ENCODE results near the gene DUOX2.
A peak's percentile ranks its signal among the peaks of the same experiment; 100 is the strongest.

DUOX2 gene

DNA sequence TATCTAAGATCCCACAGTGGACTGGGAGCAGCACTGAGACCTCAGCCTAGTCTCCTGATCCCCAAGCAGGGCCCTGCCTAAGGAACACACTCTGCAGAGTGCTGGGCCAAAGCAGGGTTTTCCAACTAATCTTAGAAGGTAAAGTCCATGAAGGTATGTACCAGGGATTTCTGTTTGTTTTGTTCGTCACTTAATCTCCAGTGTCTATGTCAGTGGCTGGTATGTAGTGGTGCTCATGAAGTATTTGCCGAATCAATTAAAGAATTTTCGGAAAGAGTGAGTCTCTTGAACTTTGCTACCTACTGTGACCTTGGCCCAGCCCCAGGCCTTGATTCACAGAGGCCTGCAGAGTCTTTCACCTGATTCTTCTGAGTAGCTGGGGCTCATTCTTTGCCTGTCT, 17.5 kb upstream of the DUOX2 start:
- peaks cover 25% of the 10 kb centered on the region for H3K4me1 Mint-ChIP-seq
- H3K27ac Mint-ChIP-seq = no peak overlapping the region
- no peaks in the 10 kb centered on the region for H3K9me3 Mint-ChIP-seq
- H3K4me3 Mint-ChIP-seq = no peak overlapping the region
- H3K36me3 Mint-ChIP-seq = no peaks in the 10 kb centered on the region
- peaks cover 50% of the 10 kb centered on the region for H3K27me3 Mint-ChIP-seq

DNA sequence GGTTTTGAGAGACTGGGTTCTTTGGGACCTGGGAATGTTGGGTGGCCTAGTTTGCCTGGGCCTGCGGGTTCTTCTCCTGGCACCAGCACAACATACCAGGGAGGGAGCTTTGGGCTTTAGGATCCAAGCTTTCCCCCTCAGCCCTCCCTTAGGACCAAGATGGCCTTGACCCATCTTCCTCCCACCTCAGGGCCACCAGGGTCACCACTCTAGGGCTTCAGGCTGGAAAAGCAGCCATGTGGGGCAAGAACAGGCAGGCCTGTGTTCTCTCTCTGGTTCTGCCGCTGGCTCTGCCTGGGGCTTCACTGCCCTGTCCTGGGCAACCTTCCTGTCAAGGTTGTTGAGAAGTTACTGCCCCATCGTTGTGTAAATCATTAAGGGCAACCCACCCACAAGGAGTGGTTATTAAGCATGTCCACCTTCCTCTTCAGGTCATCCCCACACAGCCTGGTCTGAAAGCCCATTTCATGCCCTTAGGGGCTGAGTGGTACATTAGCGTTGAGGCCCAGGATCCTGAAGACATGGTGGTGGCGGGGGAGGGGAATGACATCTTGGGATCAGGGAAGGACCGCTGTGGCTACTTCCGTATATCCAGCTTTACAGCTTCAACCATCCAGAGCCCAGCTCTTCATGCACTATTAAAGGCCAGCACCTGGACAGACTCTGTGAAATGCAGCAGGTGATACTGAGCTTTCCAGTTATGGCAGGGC, 16.5 kb upstream of the DUOX2 start:
- Mint-ChIP-seq H3K4me3 (peak overlapping the region; percentile 63), H3K4me1 (peaks cover 19% of the 10 kb centered on the region), H3K9me3 (no peaks in the 10 kb centered on the region), H3K36me3 (no peaks in the 10 kb centered on the region), H3K27me3 (peaks cover 53% of the 10 kb centered on the region), H3K27ac (no peak overlapping the region)

DNA sequence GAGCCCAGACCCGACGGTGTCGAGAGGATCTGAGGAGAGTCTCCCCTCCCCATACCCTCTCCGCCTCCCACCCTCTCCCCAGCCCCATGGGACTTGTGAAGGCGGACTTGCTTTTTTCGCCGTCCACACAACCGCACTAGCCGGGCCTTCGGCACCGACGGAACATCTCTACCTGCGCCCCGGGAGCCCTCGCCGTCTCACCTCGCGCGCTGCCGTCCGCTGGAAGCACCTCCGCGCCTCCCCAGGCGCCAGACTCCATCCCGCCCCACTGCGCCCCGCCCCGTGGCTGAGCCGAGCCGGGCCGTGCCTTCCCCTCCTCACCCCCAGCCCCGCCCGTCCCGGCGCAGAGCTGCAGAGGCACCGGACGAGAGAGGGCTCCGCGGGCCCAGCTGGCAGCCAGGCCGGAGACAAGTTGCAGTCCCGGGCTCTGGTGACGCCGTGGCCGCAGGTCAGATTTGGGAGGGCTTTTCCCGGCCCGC, 15.7 kb upstream of the DUOX2 start, which contains the start of the genes DUOX1 and DUOXA1:
Gene DUOX1 (plus strand): TSS at position 344 of the 479 bp plus-strand sequence. CDS start 1,973 bp downstream, outside the sequence.
Gene DUOXA1 (minus strand): TSS at position 229 of the 479 bp plus-strand sequence. CDS start 6,865 bp downstream, outside the sequence.
- H3K4me1 Mint-ChIP-seq = peaks cover 16% of the 10 kb centered on the region
- H3K27ac Mint-ChIP-seq = no peak within 1 kb of the TSS
- H3K9me3 Mint-ChIP-seq = no peaks in the 10 kb centered on the region
- H3K27me3 Mint-ChIP-seq = peaks cover 57% of the 10 kb centered on the region
- H3K4me3 Mint-ChIP-seq = peak within 1 kb of the TSS; percentile 63
- H3K36me3 Mint-ChIP-seq = no peaks in the 10 kb centered on the region

DNA sequence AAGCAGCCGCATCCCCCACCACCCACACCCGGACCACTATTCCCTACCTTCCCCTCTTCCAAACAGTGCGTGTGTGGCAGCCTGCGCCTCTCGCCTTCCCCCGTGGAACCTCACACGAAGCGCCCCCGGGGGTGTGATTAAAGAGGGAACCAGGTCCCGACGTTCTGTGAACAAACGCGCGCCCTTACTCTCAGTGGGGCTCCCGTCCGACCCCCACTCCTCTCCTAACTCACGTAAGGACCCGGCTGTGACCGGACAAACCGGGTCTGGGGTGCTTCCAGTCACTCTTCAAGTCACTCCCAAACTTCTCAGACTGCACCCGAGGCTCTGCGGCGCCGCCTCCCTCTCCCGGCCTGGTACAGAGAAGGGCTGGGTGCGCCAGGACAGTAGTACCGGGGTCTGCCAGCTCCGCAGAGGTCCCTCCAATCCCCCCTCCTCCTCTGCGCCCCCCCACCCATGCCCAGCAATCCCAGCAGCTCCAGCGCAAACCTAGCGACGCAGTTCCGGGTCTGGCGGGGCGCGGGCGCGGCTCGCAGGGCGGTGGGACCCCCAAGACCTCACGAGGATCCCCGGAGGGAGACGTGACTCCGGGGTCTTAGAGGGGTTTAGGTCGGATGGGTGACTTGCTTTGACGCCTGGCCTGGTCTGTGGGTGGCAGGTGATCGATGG, 15.1 kb upstream of the DUOX2 start:
- Mint-ChIP-seq H3K4me3 (peak overlapping the region; percentile 20), H3K9me3 (no peaks in the 10 kb centered on the region), H3K27ac (no peak overlapping the region), H3K36me3 (no peaks in the 10 kb centered on the region), H3K4me1 (peaks cover 10% of the 10 kb centered on the region), H3K27me3 (peaks cover 53% of the 10 kb centered on the region)

DNA sequence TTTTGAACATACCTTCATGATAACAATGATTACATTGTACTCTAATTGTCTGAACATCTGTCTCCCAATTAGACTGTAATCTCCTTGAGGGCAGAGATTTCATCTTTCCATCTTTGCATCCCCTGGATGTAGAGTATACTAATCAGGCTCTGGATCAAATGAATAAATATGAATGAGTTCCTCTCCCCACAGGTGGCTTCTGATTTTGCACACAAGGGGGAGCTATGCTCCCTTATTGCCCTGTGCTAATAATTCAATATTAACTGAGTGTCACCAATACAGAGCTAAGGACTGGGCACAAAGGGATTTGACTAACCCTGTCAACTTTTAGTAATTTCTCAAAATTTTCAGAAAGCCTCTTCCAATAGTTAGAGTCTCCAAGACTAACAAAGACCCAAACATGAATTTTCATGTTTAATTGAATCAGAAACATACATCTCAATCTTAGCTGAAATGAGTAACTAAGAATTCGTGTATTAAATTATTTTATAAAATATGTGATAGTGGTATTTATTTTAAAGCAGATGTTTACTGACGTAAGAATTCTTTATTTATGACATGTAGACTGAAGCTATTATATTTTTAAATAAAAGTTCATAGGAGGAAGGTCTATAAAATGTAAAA, 12.7 kb upstream of the DUOX2 start:
- no peaks in the 10 kb centered on the region for H3K36me3 Mint-ChIP-seq
- H3K9me3 Mint-ChIP-seq = no peaks in the 10 kb centered on the region
- peaks cover 49% of the 10 kb centered on the region for H3K27me3 Mint-ChIP-seq
- H3K4me1 Mint-ChIP-seq = peaks cover 10% of the 10 kb centered on the region
- no peak overlapping the region for H3K27ac Mint-ChIP-seq
- H3K4me3 Mint-ChIP-seq = no peak overlapping the region

DNA sequence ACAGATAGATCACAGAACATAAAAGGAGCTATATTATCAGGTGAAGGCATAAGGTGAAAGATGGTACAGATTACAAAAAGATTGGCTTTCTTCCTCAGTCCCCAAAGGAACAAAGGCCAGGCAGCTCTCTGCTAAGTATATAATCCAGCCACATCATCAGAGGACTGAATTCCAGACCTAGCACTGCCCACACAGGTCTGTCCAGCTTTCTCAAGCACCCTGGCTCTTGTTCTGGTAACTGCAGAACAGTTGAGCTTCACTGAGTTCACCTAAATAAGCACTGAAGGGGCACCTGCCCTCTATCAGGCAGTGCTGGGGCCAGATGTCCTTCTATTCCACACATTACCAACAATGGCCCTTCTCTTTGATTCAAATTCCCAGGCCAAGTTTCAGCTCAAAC, 9.4 kb upstream of the DUOX2 start:
- H3K27ac Mint-ChIP-seq = no peak overlapping the region
- H3K36me3 Mint-ChIP-seq = no peaks in the 10 kb centered on the region
- peaks cover 41% of the 10 kb centered on the region for H3K27me3 Mint-ChIP-seq
- H3K9me3 Mint-ChIP-seq = no peaks in the 10 kb centered on the region
- peaks cover 2% of the 10 kb centered on the region for H3K4me1 Mint-ChIP-seq
- H3K4me3 Mint-ChIP-seq = no peak overlapping the region

DNA sequence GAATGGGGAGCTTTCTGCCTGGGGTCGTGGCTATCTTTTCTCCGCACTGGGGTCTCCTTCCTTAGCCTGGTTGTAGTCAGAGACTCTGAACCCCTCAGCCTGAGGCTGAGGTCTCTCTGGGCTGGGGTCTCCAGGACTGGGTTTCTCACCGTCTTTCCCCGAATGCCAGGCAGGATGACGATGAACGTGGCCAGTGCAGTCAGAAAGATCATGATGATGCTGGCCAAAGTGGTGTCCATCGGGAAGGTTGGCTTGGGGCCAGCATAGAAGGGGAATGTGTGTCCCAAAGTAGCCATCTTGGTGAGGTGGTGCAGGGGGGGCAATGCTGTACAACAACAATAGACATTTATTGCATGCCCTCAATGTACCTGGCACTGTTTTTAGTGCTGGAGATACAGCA, 8.7 kb upstream of the DUOX2 start:
- Mint-ChIP-seq H3K27ac (no peak overlapping the region), H3K36me3 (no peaks in the 10 kb centered on the region), H3K27me3 (peaks cover 36% of the 10 kb centered on the region)

DNA sequence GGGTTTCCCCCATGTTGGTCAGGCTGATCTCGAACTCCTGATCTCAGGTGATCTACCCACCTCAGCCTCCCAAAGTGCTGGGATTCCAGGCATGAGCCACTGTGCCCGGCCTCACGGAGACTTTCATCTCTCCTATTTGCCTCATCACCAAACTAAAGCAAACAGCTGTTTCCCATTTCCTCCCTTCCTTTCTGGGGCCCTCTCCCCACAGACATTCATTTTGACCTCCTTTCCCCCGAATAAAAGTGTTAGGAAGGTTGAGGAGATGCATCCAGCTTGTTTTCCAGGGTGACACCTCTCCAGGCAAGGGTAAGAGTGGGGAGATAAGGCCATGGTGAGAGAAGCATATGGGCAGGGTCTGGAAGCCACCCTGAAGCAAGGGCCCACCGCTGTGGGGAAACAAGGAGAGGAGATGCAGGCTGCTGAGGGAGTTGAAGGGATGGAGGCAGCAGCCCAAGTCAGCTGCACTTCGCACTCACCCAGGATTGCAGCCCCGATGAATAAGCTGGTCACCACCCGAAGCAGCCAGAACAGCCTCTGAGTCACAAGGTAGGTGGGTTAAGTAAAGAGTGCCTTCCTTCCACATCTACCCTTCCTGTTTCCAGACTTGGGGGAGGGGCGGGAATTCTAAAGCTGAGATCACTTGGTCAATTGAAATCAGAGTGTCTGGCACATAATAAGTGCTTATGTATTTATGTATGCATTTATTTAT, 7.9 kb upstream of the DUOX2 start:
- H3K9me3 Mint-ChIP-seq = no peaks in the 10 kb centered on the region
- peaks cover 14% of the 10 kb centered on the region for H3K4me1 Mint-ChIP-seq
- no peaks in the 10 kb centered on the region for H3K36me3 Mint-ChIP-seq
- H3K27me3 Mint-ChIP-seq = peaks cover 37% of the 10 kb centered on the region
- H3K27ac Mint-ChIP-seq = no peak overlapping the region
- no peak overlapping the region for H3K4me3 Mint-ChIP-seq

More for the DNA sequence above, 8.7 kb upstream of the DUOX2 start:
- Mint-ChIP-seq H3K4me1 (peaks cover 7% of the 10 kb centered on the region), H3K4me3 (no peak overlapping the region), H3K9me3 (no peaks in the 10 kb centered on the region)

DNA sequence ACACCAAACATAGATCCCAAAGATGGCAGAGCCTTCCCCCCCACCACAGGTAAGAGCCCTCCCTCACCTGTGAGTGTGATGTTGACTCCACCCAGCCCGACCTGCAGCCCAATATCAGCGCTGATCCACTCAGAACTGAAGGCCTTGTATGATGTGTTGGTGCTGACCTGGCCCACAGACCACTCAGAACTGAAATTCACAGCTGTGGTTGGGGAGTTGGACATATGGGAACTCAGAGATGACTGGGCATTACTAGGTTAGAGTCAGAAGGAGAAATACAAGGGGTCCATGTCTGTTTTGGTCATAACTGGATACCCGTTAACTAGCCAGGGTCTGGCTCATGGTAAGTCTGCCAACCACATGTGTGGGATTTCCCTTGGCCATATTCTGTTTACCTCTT, 7.0 kb upstream of the DUOX2 start:
- H3K4me3 Mint-ChIP-seq = no peak overlapping the region
- H3K27ac Mint-ChIP-seq = no peak overlapping the region
- peaks cover 39% of the 10 kb centered on the region for H3K27me3 Mint-ChIP-seq
- peaks cover 20% of the 10 kb centered on the region for H3K4me1 Mint-ChIP-seq
- H3K36me3 Mint-ChIP-seq = no peaks in the 10 kb centered on the region
- no peaks in the 10 kb centered on the region for H3K9me3 Mint-ChIP-seq

DNA sequence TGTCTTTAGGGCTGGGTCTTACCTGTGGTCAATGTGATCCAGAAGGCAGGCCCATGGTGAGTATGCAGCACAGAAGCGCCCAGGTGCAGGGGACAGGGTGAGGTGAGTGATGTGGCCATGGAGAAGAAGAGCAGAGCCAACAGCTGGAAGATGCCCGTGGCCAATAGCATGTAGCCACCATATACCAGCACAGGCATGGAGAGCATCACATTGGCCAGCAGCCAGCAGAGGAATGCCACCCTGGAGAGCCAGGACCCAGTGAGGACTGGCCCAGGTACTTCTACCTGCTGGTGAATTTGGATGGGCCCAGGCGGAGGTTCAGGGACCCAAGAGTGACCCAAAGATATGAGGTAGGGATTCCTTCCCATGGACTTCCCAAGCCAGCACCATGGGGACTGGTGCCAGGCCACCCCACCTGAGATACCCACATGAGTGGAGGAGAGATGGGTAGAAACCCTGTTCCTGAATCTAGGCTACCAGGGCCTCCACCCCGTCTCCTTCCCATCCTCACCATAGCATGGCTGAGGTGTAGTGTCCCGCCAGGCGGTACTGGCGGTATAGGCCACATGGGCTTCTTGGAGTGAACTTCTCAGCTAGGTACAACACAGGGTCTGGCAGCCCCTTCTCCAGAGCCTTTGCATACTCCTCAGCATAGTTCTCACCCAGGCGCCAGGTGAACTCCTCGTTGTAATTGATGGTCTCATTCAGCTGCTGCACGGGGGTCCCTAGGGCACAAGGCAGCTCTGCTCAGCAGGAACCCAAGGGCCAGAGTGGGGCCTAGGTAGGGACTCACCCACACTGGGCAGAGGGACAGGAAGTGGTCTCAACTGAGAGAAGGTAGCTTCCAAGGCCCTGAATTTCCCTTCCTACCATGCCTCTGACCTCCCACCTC, 6.4 kb upstream of the DUOX2 start:
- Mint-ChIP-seq H3K27ac (no peak overlapping the region), H3K27me3 (peaks cover 41% of the 10 kb centered on the region), H3K36me3 (no peaks in the 10 kb centered on the region), H3K4me1 (peaks cover 20% of the 10 kb centered on the region), H3K9me3 (no peaks in the 10 kb centered on the region), H3K4me3 (no peak overlapping the region)

DNA sequence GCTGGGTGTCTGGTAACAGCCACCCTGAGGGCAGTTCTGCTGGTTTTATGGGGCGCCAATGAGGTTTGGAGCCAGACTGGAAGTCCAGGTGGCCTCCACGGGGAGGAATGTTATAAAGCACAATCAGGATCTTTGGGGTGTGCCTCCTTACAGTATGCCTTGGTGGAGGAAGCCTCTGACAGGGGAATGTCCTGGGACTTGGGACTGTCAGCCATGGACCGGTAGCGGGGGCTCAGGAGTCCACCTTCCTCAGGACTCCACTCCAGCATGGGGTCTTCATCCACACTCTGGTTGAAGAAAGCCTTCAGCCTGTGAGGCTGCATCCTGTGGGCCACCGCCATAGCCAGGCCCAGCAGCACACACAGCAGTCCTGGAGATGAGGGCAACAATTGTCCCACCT, 5.0 kb upstream of the DUOX2 start:
- H3K4me3 Mint-ChIP-seq = no peak overlapping the region
- no peaks in the 10 kb centered on the region for H3K36me3 Mint-ChIP-seq
- peaks cover 27% of the 10 kb centered on the region for H3K4me1 Mint-ChIP-seq
- no peak overlapping the region for H3K27ac Mint-ChIP-seq
- no peaks in the 10 kb centered on the region for H3K9me3 Mint-ChIP-seq
- peaks cover 39% of the 10 kb centered on the region for H3K27me3 Mint-ChIP-seq

DNA sequence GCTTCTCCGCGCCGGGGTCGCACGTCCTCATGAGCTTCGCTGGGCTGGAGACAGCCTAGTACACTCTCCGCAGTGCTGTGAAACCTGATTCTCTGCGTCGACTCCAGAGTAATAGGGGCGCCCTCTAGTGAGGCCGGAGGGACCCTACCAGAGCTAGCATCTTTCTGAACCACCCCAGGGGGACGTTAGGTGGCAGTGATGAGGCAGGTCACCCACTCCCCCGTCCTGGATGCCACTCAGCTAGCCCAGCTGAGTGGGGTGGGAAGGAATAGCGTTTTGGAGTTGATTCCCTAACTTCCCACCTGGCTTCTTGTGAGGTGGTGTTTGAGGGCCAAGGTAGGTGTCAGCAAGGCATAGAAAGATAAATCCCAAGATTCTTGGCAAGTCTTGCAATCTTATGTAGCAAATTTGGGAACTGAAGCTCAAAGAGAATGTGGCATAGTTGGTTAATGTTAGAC, 4.2 kb upstream of the DUOX2 start:
- H3K27ac Mint-ChIP-seq = no peak overlapping the region

DNA sequence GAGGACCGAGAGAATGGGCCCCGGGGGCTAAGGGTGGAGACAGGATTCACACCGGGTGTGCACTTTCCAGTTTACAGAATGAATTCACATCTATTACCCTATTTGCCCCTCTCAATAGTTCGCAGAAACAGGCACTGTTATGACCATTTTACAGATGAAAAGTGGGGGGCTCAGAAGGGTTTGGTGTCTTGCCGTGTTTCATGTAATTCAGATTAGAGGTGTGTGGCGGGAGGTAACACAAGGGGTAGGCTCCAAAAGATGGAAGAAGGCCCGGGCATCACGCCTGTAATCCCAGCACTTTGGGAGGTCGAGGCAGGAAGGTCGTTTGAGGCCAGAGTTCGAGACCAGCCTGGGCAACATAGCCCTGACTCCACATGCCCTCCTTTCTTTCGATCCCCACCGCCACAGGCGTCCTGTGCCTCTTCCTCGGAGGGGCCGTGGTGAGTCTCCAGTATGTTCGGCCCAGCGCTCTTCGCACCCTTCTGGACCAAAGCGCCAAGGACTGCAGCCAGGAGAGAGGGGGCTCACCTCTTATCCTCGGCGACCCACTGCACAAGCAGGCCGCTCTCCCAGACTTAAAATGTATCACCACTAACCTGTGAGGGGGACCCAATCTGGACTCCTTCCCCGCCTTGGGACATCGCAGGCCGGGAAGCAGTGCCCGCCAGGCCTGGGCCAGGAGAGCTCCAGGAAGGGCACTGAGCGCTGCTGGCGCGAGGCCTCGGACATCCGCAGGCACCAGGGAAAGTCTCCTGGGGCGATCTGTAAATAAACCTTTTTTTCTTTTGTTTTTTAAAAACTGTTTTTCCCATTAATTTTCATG, 3.5 kb upstream of the DUOX2 start:
- no peaks in the 10 kb centered on the region for H3K9me3 Mint-ChIP-seq
- H3K4me3 Mint-ChIP-seq = peak overlapping the region; percentile 82
- H3K27me3 Mint-ChIP-seq = peaks cover 41% of the 10 kb centered on the region
- peaks cover 36% of the 10 kb centered on the region for H3K4me1 Mint-ChIP-seq
- no peaks in the 10 kb centered on the region for H3K36me3 Mint-ChIP-seq
- H3K27ac Mint-ChIP-seq = no peak overlapping the region

More for the DNA sequence above, 4.2 kb upstream of the DUOX2 start:
- H3K9me3 Mint-ChIP-seq = no peaks in the 10 kb centered on the region
- peak overlapping the region; percentile 82 for H3K4me3 Mint-ChIP-seq
- no peaks in the 10 kb centered on the region for H3K36me3 Mint-ChIP-seq
- H3K27me3 Mint-ChIP-seq = peaks cover 42% of the 10 kb centered on the region
- H3K4me1 Mint-ChIP-seq = peaks cover 34% of the 10 kb centered on the region
